Measurements from ENCODE around the gene PRKCQ. TPM values are rescaled to one million over a fixed set of nuclear protein-coding genes. Genes with fewer than 3 reads are reported as not detected.

PRKCQ gene
- total RNA-seq, 1 donor: not detected

GRCh38 chr10:6617309-6618076 lies 37.4 kb upstream of the PRKCQ start:
- no peak overlapping the region for H3K4me3 ChIP-seq (ENCODE audit: low read depth, low read length)
- DNase-seq (ENCODE audit: low read depth): no peak
- no peak for TF ChIP-seq CTCF (IDR thresholded peaks at IDR 0.05; ENCODE audit: insufficient read depth, low read length)

DNA sequence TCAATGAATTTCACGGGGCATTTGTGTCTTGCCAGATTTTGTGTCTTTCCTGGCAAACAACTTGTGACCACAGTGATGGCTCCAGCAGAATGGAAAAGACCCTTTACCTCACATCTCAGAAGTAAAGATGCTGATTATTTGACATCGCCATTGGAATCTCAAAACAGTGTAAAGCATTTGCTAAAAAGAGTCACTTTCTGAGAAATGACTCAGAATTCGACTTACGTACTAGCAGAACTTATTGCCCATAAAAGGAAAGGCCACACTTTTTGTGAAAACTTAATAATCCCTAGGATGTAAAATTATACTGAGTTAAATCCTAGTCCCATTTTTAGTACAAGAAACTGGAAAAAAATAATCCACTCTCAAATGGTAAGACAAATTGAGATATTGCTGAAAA lies 35.9 kb upstream of the PRKCQ start:
- DNase-seq (ENCODE audit: low read depth): no peak
- TF ChIP-seq CTCF (IDR thresholded peaks at IDR 0.05; ENCODE audit: insufficient read depth, low read length): no peak
- no peak overlapping the region for H3K4me3 ChIP-seq (ENCODE audit: low read depth, low read length)

DNA sequence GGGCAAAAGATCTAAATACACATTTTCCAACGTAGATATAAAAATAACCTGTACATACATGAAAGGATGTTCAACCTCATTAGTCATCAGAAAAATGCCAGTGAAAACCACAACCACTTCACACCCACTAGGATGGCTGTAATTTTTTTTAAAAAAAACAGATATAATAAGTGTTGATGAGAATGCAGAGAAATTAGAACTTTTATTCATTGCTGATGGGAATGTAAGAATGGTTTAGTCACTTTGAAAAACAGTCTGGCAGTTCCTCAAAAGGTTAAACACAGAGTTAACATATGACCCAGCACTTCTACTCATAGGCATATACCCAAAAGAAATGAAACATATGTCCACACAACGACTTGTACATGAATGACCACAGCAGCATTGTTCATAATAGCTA lies 32.3 kb upstream of the PRKCQ start:
- no peak for TF ChIP-seq CTCF (IDR thresholded peaks at IDR 0.05; ENCODE audit: insufficient read depth, low read length)

GRCh38 chr10:6610647-6611046 lies 30.6 kb upstream of the PRKCQ start:
- DNase-seq (ENCODE audit: low read depth): no peak
- TF ChIP-seq CTCF (IDR thresholded peaks at IDR 0.05; ENCODE audit: insufficient read depth, low read length): no peak
- no peak overlapping the region for H3K4me3 ChIP-seq (ENCODE audit: low read depth, low read length)

More for the DNA sequence above, 32.3 kb upstream of the PRKCQ start:
- no peak for DNase-seq (ENCODE audit: low read depth)
- H3K4me3 ChIP-seq (ENCODE audit: low read depth, low read length): no peak overlapping the region

DNA sequence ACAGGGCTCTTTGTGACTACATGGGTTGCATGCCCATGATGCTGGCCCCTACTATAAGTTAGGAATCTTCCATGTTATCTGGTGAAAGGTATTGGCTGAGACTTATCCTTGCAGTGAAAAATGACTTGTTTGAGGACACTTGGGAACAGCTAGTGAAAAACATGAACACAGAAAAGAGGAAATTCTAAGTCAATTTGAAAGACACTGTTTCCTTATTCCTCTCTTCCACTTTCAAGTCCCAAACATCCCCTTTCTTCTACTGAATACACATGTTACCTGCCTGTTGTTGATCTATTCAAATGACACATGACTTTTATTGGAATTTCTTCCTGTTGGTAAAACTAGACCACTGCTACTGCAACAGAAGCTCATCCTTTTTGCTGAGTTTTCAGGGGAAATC lies 29.5 kb upstream of the PRKCQ start:
- TF ChIP-seq CTCF (IDR thresholded peaks at IDR 0.05; ENCODE audit: insufficient read depth, low read length): no peak
- DNase-seq (ENCODE audit: low read depth): no peak

DNA sequence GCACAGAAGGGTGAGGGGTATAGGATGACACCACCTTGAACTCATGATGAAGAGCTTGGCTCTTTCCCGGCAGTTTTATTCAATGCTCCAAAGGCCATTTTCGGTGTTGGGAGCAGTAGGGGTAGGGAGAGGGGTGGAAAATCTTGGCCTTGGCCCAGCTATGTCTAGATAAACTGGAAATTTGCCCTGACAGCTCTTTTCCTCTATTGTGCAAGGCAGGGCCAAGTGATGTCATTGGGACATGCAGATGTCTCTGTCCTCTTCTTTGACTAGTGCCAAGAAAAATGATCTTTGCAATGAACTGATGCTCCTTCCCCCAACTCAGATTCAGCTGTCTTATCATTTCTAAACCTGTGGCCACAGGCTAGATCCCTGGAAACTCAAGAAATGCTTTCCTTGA lies 27.7 kb upstream of the PRKCQ start:
- no peak for DNase-seq (ENCODE audit: low read depth)
- no peak overlapping the region for H3K4me3 ChIP-seq (ENCODE audit: low read depth, low read length)
- TF ChIP-seq CTCF (IDR thresholded peaks at IDR 0.05; ENCODE audit: insufficient read depth, low read length): no peak

More for the DNA sequence above, 29.5 kb upstream of the PRKCQ start:
- no peak overlapping the region for H3K4me3 ChIP-seq (ENCODE audit: low read depth, low read length)

- no peak for TF ChIP-seq CTCF (IDR thresholded peaks at IDR 0.05; ENCODE audit: insufficient read depth, low read length)
- H3K4me3 ChIP-seq (ENCODE audit: low read depth, low read length): no peak overlapping the region
- no peak for DNase-seq (ENCODE audit: low read depth)
Observed at GRCh38 chr10:6607182-6607581, 27.1 kb upstream of the PRKCQ start.

Data from fibroblast of the aortic adventitia (primary cell).